Transverse colon (tissue), 4 donors: ENCODE measurements around the gene HHIPL1.

Experiments used
- CTCF ChIP-seq, 5 experiments: fragments of 200-600 bp in 3 of 5; fragments of 450-650 bp in 2 of 5; sonication (generic) in 3 of 5; IDR thresholded peaks; 1 replicate in 2 of 5; 2 replicates in 3 of 5; pipeline ENCODE4 v1.5.1; 2016 to 2017; ENCODE audit warnings: antibody characterized with exemption in 5 of 5, inconsistent platforms in 3 of 5, mild to moderate bottlenecking in 2 of 5, moderate library complexity in 1 of 5
- POLR2A ChIP-seq: fragments of 450-650 bp; IDR thresholded peaks from one replicate; pipeline ENCODE4 v1.6.1; 2016; ENCODE audit warnings: antibody characterized with exemption, mild to moderate bottlenecking, moderate library complexity
- POLR2AphosphoS5 ChIP-seq, 3 donors: sonication (generic); formaldehyde crosslinking; IDR thresholded peaks; one replicate each; pipeline ENCODE4 v1.6.1; 2016; ENCODE audit warnings: antibody characterized with exemption in 3 of 3

- TF ChIP-seq CTCF (IDR thresholded peaks at IDR 0.05) (no peak), POLR2AphosphoS5 (IDR thresholded peaks at IDR 0.05) (no peak), POLR2A (no peak)
These were observed 19.4 kb downstream of the HHIPL1 start for GRCh38 chr14:99664058-99664936.
